Lower leg skin (tissue), 3 donors: ENCODE results near the gene OPN3.

Experiments used
- POLR2A ChIP-seq, 2 donors: fragments of 450-650 bp; IDR thresholded peaks; one replicate each; pipeline ENCODE4 v1.6.1; 2016 to 2017; ENCODE audit warnings: antibody characterized with exemption in 2 of 2, mild to moderate bottlenecking in 1 of 2, moderate library complexity in 1 of 2
- TF ChIP-seq, protein P1 (sequence below), 3 donors: fragments of 450-650 bp; IDR thresholded peaks; one replicate each; pipeline ENCODE4 v1.5.1; 2016; ENCODE audit warnings: antibody characterized with exemption in 3 of 3, mild to moderate bottlenecking in 3 of 3, moderate library complexity in 2 of 3

DNA sequence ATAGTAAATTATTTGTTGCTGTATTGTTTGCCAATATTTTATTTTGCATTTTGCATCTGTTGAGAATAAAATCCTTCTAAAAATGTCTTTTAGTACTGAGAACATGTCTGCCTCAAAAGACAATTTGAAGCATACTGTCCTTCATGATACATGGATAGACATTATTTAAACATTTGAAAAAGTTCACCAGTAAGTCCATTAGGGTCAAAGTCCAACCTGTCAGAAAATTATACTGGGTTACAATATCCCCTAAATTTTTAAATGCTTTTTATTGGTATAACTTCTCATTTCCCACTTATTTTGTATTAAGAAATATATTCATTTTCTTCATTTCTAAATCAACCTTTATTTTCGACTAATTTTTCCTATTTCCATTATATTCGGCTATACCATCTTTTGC lies 9.3 kb downstream of the OPN3 start:
- TF ChIP-seq, protein P1, sequence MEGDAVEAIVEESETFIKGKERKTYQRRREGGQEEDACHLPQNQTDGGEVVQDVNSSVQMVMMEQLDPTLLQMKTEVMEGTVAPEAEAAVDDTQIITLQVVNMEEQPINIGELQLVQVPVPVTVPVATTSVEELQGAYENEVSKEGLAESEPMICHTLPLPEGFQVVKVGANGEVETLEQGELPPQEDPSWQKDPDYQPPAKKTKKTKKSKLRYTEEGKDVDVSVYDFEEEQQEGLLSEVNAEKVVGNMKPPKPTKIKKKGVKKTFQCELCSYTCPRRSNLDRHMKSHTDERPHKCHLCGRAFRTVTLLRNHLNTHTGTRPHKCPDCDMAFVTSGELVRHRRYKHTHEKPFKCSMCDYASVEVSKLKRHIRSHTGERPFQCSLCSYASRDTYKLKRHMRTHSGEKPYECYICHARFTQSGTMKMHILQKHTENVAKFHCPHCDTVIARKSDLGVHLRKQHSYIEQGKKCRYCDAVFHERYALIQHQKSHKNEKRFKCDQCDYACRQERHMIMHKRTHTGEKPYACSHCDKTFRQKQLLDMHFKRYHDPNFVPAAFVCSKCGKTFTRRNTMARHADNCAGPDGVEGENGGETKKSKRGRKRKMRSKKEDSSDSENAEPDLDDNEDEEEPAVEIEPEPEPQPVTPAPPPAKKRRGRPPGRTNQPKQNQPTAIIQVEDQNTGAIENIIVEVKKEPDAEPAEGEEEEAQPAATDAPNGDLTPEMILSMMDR (IDR thresholded peaks at IDR 0.05) = no peak
- TF ChIP-seq POLR2A (IDR thresholded peaks at IDR 0.05) = no peak
